ENCODE measurements around the gene ASB4.

DNA sequence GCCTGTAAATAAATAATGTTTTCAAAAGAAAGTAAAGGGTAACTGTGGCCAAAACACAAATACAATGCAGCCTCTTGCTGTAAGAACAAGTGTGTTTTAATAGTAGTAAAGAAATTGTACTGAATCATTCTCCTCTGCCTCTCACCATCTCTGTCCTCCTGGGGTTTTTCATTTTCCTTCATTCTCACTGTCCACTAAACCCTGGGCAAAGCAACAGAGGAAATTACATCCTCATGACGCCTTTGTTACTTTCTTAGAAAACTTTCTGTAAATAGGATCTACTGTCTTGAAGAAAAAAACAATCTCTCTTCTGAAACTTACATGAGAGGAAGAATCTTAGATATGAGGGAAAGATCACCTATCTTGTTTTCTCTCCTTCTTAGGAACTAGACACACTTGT lies 54.6 kb downstream of the ASB4 start:
- TF ChIP-seq, protein P1, sequence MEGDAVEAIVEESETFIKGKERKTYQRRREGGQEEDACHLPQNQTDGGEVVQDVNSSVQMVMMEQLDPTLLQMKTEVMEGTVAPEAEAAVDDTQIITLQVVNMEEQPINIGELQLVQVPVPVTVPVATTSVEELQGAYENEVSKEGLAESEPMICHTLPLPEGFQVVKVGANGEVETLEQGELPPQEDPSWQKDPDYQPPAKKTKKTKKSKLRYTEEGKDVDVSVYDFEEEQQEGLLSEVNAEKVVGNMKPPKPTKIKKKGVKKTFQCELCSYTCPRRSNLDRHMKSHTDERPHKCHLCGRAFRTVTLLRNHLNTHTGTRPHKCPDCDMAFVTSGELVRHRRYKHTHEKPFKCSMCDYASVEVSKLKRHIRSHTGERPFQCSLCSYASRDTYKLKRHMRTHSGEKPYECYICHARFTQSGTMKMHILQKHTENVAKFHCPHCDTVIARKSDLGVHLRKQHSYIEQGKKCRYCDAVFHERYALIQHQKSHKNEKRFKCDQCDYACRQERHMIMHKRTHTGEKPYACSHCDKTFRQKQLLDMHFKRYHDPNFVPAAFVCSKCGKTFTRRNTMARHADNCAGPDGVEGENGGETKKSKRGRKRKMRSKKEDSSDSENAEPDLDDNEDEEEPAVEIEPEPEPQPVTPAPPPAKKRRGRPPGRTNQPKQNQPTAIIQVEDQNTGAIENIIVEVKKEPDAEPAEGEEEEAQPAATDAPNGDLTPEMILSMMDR (IDR thresholded peaks at IDR 0.05): no peak
- no peak for TF ChIP-seq POLR2A (IDR thresholded peaks at IDR 0.05)

Measured in uterus (tissue), 2 donors.